K562 (cell line): ENCODE results near the gene MEX3A. TPM values are rescaled to one million over a fixed set of nuclear protein-coding genes. Genes with fewer than 3 reads are reported as not detected.
A peak's percentile ranks its signal among the peaks of the same experiment; 100 is the strongest.

Experiments
- CEBPG ChIP-seq, 3 experiments: fragments of 200-800 bp in 1 of 3; sonication (Bioruptor generic) in 1 of 3; sonication (generic) in 1 of 3; formaldehyde crosslinking in 1 of 3; IDR thresholded peaks in 2 of 3; conservative IDR thresholded peaks in 1 of 3; 2 replicates each; pipeline versions ENCODE4 v1.6.1 to v1.8.0; 2016 to 2022; ENCODE audit warnings: missing compliant biosample characterization in 2 of 3, missing genetic modification characterization in 2 of 3, mild to moderate bottlenecking in 1 of 3, missing genetic modification reagents in 1 of 3
- CXXC5 ChIP-seq: fragments of 250-450 bp; sonication (Bioruptor Pico); IDR thresholded peaks from 2 replicates; pipeline ENCODE4 v1.8.0; 2022; ENCODE audit warnings: inconsistent platforms, mild to moderate bottlenecking, moderate library complexity
- FOXM1 ChIP-seq, 2 experiments: fragments of 450-650 bp in 1 of 2; sonication (generic) in 1 of 2; formaldehyde crosslinking in 1 of 2; IDR thresholded peaks; 2 replicates each; pipeline versions ENCODE4 v1.6.1 to v1.9.0; 2017 to 2022; ENCODE audit warnings: low read depth in 2 of 2, mild to moderate bottlenecking in 2 of 2, missing genetic modification reagents in 1 of 2, moderate library complexity in 1 of 2
- KAT8 ChIP-seq: fragments of 450-650 bp; IDR thresholded peaks from 2 replicates; pipeline ENCODE4 v1.6.1; 2016; ENCODE audit warnings: low read depth, mild to moderate bottlenecking
- L3MBTL2 ChIP-seq: fragments of 450-650 bp; IDR thresholded peaks from 2 replicates; pipeline ENCODE4 v1.6.1; 2016; ENCODE audit warnings: mild to moderate bottlenecking, moderate library complexity
- LCOR ChIP-seq: sonication (generic); formaldehyde crosslinking; IDR thresholded peaks from 2 replicates; pipeline ENCODE4 v1.8.0; 2022; ENCODE audit warnings: mild to moderate bottlenecking, missing genetic modification reagents
- MEIS2 ChIP-seq: fragments of 450-650 bp; IDR thresholded peaks from 2 replicates; pipeline ENCODE4 v1.6.1; 2014; ENCODE audit warnings: mild to moderate bottlenecking; ENCODE audit not compliant: partially characterized antibody
- NFIC ChIP-seq: fragments of 450-650 bp; IDR thresholded peaks from 2 replicates; pipeline ENCODE4 v1.6.1; 2017; ENCODE audit warnings: mild to moderate bottlenecking, inconsistent platforms
- RBFOX2 ChIP-seq: fragments of 200-400 bp; formaldehyde crosslinking; IDR thresholded peaks from 2 replicates; pipeline ENCODE4 v1.6.1; 2017; ENCODE audit warnings: low read depth, mild to moderate bottlenecking, low read length, moderate library complexity
- SMAD1 ChIP-seq: fragments of 150-350 bp; IDR thresholded peaks from 2 replicates; pipeline ENCODE4 v1.6.1; 2014; ENCODE audit warnings: low read length, low read depth; ENCODE audit not compliant: partially characterized antibody
- TBL1XR1 ChIP-seq, 2 experiments: IDR thresholded peaks; 2 replicates each; pipeline ENCODE4 v1.6.1; 2012; ENCODE audit warnings: improper control_type of control experiment in 2 of 2, low read length in 2 of 2, mild to moderate bottlenecking in 1 of 2
- TCF7L2 ChIP-seq: fragments of 150-350 bp; IDR thresholded peaks from 2 replicates; pipeline ENCODE4 v1.6.1; 2016; ENCODE audit warnings: low read depth, mild to moderate bottlenecking, low read length, moderate library complexity
- ZBTB12 ChIP-seq: fragments of 250-450 bp; sonication (Bioruptor Pico); IDR thresholded peaks from 2 replicates; pipeline ENCODE4 v1.4.0; 2020
- ZBTB17 ChIP-seq: fragments of 450-650 bp; formaldehyde crosslinking; IDR thresholded peaks from 2 replicates; pipeline ENCODE4 v1.4.0; 2020; ENCODE audit warnings: mild to moderate bottlenecking
- ZNF592 ChIP-seq: fragments of 450-650 bp; IDR thresholded peaks from 2 replicates; pipeline ENCODE4 v1.6.1; 2017; ENCODE audit warnings: antibody characterized with exemption, mild to moderate bottlenecking
- ZNF766 ChIP-seq: fragments of 200-800 bp; sonication (Bioruptor generic); conservative IDR thresholded peaks from 2 replicates; pipeline ENCODE4 v1.6.1; 2016; ENCODE audit warnings: missing genetic modification characterization, missing compliant biosample characterization
- polyA plus RNA-seq, 8 experiments: library from polyadenylated mRNA; depleted of rRNA in 4 of 8; stranded (reverse) in 5 of 8; unstranded in 3 of 8; fragments of >200 nt; fragmentation: Nextera tagmentation in 2 of 8; fragmentation: Illumina TruSeq in 1 of 8; extraction: Ambion mirVana in 2 of 8; extraction: Trizol in 1 of 8; gene quantifications; 2 replicates each; pipeline versions ENCODE4 v1.2.1 to v1.2.3, GENCODE V29; 2011 to 2014; ENCODE audit warnings: inconsistent platforms in 1 of 8, missing spikeins in 1 of 8
- total RNA-seq, 7 experiments: library from RNA; depleted of rRNA in 6 of 7; stranded (reverse); fragments of >200 nt in 6 of 7; fragmentation: Illumina TruSeq in 2 of 7; extraction: Trizol in 2 of 7; gene quantifications; 2 replicates each; pipeline versions ENCODE4 v1.2.1 to v1.2.3, GENCODE V29; 2011 to 2021; ENCODE audit warnings: low replicate concordance in 1 of 7

Gene MEX3A
- total and polyA plus RNA-seq, 9 of the 15 experiments (the other 6 are each of a cell fraction or from before 2014, with no cell fraction given): 0.36 to 13.7 (median 5.2) TPM

- no peak for TF ChIP-seq FOXM1 (IDR thresholded peaks at IDR 0.05; ENCODE audit: low read depth)
- TF ChIP-seq FOXM1 (CRISPR knock-in tag; IDR thresholded peaks at IDR 0.05; ENCODE audit: low read depth): no peak
- no peak for TF ChIP-seq TBL1XR1 (IDR thresholded peaks at IDR 0.05; ENCODE audit: low read length in 2 of 2)
- peak; percentile 94 for TF ChIP-seq SMAD1
- peak; percentile 100 for TF ChIP-seq NFIC
- TF ChIP-seq CEBPG (CRISPR knock-in tag; IDR thresholded peaks at IDR 0.05): no peak
- no peak for TF ChIP-seq CEBPG (tag; conservative IDR thresholded peaks at IDR 0.05 in 1 of 2, IDR thresholded peaks at IDR 0.05 in 1 of 2)
- TF ChIP-seq ZNF592: peak; percentile 87
- TF ChIP-seq KAT8: no peak
- no peak for TF ChIP-seq ZBTB17
- peak; percentile 51 for TF ChIP-seq ZNF766
- TF ChIP-seq TCF7L2: no peak
- peak; percentile 71 for TF ChIP-seq RBFOX2
- TF ChIP-seq ZBTB12 (CRISPR knock-in tag): no peak
- TF ChIP-seq LCOR (CRISPR knock-in tag): peak; percentile 17; the same call in 1 of the 2 replicates
- peak; percentile 26; the same call in 1 of the 2 replicates for TF ChIP-seq L3MBTL2
- peak; percentile 79 for TF ChIP-seq MEIS2
- peak; percentile 60 for TF ChIP-seq CXXC5 (CRISPR knock-in tag)
These were observed 41.3 kb upstream of the MEX3A start (continued) for GRCh38 chr1:156123356-156124196.
